Measurements from ENCODE around the gene CCR1.

GRCh38 chr3:46236294-46237054, 28.4 kb upstream of the CCR1 start:
- TF ChIP-seq CTCF (IDR thresholded peaks at IDR 0.05) (no peak), POLR2A (IDR thresholded peaks at IDR 0.05) (no peak)

Data from adrenal gland (tissue), 5 donors.